22Rv1 (cell line): ENCODE results near the gene XAGE1B.
"Not testable (repeated sequence)": the region's sequence is repeated elsewhere in the genome, so short reads cannot be mapped to it uniquely, and the experiment has no call there.

Source experiments
- ZFX ChIP-seq: fragments of 450-650 bp; IDR thresholded peaks from 2 replicates; pipeline ENCODE4 v1.6.1; 2017; ENCODE audit warnings: antibody characterized with exemption, borderline replicate concordance
- TF ChIP-seq, protein P1 (sequence below): fragments of 450-650 bp; IDR thresholded peaks from 2 replicates; pipeline ENCODE4 v1.5.1; 2017; ENCODE audit warnings: mild to moderate bottlenecking

DNA sequence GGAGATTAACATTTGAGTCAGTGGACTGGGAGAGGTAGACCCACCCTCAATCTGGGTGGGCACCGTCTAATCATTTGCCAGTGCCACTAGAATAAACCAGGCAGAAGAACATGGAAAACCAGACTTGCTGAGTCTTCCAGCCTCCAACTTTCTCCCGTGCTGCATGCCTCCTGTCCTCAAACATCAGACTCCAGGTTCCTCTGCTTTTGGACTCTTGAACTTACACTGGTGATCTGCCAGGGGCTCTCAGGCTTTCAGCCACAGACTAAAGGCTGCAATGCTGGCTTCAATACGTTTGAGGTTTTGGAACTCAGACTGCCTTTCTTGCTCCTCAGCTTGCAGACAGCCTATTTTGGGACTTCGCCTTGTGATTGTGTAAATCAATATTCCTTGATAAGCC lies 24.2 kb upstream of the XAGE1B start:
- TF ChIP-seq, protein P1, sequence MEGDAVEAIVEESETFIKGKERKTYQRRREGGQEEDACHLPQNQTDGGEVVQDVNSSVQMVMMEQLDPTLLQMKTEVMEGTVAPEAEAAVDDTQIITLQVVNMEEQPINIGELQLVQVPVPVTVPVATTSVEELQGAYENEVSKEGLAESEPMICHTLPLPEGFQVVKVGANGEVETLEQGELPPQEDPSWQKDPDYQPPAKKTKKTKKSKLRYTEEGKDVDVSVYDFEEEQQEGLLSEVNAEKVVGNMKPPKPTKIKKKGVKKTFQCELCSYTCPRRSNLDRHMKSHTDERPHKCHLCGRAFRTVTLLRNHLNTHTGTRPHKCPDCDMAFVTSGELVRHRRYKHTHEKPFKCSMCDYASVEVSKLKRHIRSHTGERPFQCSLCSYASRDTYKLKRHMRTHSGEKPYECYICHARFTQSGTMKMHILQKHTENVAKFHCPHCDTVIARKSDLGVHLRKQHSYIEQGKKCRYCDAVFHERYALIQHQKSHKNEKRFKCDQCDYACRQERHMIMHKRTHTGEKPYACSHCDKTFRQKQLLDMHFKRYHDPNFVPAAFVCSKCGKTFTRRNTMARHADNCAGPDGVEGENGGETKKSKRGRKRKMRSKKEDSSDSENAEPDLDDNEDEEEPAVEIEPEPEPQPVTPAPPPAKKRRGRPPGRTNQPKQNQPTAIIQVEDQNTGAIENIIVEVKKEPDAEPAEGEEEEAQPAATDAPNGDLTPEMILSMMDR: not testable (repeated sequence)
- TF ChIP-seq ZFX: not testable (repeated sequence)
